SK-N-MC (cell line): ENCODE results near the gene LRRC4B.

Experiments used
- EZH2 ChIP-seq: fragments of 200-600 bp; sonication (generic); IDR thresholded peaks from one replicate; pipeline ENCODE4 v1.6.1; 2017; ENCODE audit warnings: antibody characterized with exemption
- FOXP2 ChIP-seq: optimal IDR thresholded peaks from 2 replicates; pipeline ENCODE3; 2011; ENCODE audit warnings: mild to moderate bottlenecking, moderate library complexity; ENCODE audit not compliant: insufficient read depth; ENCODE audit errors: extremely low read length, control extremely low read depth
- POLR2AphosphoS5 ChIP-seq: IDR thresholded peaks from 2 replicates; pipeline ENCODE4 v1.6.1; 2012; ENCODE audit warnings: mild to moderate bottlenecking, low read depth, low read length, borderline replicate concordance

- no peak for TF ChIP-seq EZH2
- no peak for TF ChIP-seq POLR2AphosphoS5
- no peak for TF ChIP-seq FOXP2
Observed at GRCh38 chr19:50532952-50533351, 35.3 kb downstream of the LRRC4B start.
